Keratinocyte (primary cell): ENCODE data around the gene DDX27.

Experiments used
- EZH2 ChIP-seq: IDR thresholded peaks from one replicate; pipeline ENCODE4 v1.6.1; 2012; ENCODE audit warnings: inconsistent platforms, mild to moderate bottlenecking, low read length, moderate library complexity
- TF ChIP-seq, protein P1 (sequence below), 3 experiments: IDR thresholded peaks in 1 of 3; conservative IDR thresholded peaks in 1 of 3; optimal IDR thresholded peaks in 1 of 3; 2 replicates in 2 of 3; 3 replicates in 1 of 3; pipeline versions ENCODE3 to v1.5.1; 2011; ENCODE audit warnings: low read length in 3 of 3, mild to moderate bottlenecking in 3 of 3, moderate library complexity in 2 of 3, control low read depth in 1 of 3, inconsistent platforms in 1 of 3; ENCODE audit not compliant: insufficient read depth in 2 of 3; ENCODE audit errors: extremely low read depth in 1 of 3

DNA sequence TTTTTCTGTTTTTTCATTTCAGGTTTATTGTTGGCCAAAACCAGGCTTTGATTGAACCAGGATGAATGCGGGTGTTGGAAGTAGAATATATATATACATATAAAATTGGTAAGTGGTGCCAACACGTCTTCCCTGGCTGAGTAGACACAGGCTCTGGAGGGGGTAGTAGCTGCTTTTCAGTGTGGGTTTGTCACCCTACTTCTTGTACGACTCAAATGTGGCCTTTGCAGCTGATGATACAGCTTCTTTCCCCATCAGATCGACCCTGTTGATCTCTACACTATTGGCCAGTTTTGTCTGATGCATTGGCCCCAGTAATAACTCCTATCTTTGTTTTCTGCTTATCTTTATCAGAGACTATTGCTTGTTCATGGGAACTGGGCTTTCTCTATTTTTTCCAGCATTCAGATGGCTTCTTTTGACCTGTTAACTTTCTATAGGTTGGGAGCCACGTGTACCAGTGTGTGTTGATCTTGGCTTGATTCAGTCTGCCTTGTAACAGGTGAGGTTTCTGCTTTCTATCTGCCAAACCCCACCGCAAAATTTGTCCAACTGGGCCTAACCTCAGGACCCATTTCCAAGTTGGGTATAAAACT is 61.3 kb downstream of the DDX27 start:
- TF ChIP-seq, protein P1, sequence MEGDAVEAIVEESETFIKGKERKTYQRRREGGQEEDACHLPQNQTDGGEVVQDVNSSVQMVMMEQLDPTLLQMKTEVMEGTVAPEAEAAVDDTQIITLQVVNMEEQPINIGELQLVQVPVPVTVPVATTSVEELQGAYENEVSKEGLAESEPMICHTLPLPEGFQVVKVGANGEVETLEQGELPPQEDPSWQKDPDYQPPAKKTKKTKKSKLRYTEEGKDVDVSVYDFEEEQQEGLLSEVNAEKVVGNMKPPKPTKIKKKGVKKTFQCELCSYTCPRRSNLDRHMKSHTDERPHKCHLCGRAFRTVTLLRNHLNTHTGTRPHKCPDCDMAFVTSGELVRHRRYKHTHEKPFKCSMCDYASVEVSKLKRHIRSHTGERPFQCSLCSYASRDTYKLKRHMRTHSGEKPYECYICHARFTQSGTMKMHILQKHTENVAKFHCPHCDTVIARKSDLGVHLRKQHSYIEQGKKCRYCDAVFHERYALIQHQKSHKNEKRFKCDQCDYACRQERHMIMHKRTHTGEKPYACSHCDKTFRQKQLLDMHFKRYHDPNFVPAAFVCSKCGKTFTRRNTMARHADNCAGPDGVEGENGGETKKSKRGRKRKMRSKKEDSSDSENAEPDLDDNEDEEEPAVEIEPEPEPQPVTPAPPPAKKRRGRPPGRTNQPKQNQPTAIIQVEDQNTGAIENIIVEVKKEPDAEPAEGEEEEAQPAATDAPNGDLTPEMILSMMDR (optimal IDR thresholded peaks at IDR 0.05 in 1 of 3, IDR thresholded peaks at IDR 0.05 in 1 of 3, conservative IDR thresholded peaks at IDR 0.05 in 1 of 3; ENCODE audit: extremely low read depth in 1 of 3, insufficient read depth in 2 of 3, low read length in 3 of 3) = no peak
- no peak for TF ChIP-seq EZH2
